HG03066 (cell line): ENCODE data around the gene MINDY4.
"Not testable (repeated sequence)": the region's sequence is repeated elsewhere in the genome, so short reads cannot be mapped to it uniquely, and the experiment has no call there.

Source experiments
- ATAC-seq: cut with Tn5 transposase; IDR thresholded peaks from one replicate; pipeline ENCODE4 v1.9.1; 2021; ENCODE audit warnings: low read depth; ENCODE audit not compliant: unreplicated experiment

The MINDY4 gene

DNA sequence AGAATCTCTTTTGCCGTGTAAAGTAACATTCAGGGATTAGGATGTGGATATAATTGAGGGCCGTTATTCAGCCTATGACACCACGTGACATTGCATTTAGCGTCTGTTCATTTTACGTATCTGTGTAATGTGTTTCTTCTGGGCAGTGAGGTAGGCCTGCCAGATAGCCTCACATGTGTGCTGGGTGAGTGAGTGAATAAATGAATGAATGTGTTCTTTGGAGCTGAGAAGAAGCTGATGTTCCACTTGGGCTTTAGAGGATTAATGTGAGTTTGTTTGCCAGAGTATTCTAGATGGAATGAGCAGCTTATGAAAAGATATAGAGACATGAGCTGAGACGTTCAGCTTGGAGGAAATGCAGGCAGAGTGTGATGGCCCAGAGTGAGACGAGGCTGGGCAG, 55.0 kb downstream of the MINDY4 start:
- ATAC-seq: no peak

DNA sequence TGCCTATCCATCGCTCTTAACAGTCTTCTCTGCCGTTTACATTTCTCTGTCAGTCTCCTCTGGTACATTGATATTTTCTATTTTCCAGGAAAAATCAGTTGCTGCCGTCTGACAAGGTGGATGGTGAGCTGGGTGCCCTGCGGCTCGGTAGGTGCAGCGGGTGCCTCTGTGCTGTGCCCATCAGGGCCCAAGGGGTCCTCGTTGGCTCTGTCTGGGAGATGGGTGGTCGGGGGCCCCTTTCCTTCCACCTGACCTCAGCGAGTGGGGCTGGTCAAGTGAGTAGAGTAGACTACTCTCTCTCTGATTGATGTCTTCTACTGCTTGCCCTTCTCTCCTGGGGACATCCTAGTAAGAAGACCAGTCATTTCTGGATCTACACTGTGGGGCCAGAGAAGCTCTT, 57.4 kb downstream of the MINDY4 start:
- no peak for ATAC-seq

DNA sequence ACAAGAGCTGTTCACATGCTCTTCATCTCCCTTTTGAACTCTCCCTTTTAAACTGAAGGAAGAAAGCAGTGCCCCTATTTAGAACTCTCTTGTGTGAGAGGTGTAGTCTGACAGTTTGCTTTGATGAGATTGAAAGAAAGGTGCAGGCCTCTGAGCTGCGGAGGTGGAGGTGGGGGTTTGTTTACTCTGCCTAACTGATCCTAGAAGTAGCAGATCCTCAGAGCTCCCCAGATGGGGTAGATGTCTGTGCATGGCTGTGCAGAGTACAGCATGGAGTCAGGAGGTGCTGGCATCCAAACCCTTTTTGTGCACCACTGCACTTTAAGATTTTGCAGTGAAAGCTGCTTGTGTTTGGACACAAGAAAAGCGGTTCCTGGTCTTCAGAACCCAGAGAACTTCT, 58.3 kb downstream of the MINDY4 start:
- ATAC-seq: no peak

DNA sequence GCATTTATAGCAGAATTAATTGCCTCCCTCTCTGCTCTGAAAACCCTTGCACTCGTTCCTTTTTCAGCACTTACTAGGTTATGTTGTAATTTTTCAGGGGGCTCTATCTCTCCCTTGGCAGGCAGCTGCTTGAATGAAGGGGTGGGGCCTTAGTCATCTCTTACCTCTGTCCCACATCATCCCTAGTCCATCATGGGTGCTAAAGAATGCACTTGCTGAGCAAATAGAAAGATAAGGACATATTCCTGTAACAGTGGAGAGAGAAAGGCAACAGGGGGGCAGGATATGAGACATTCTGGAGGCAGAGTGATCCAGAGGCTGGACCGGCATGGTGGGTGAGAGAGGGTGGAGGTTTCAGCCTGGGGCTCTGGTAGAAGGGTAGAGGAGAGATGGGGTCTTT, 60.0 kb downstream of the MINDY4 start:
- ATAC-seq: no peak

DNA sequence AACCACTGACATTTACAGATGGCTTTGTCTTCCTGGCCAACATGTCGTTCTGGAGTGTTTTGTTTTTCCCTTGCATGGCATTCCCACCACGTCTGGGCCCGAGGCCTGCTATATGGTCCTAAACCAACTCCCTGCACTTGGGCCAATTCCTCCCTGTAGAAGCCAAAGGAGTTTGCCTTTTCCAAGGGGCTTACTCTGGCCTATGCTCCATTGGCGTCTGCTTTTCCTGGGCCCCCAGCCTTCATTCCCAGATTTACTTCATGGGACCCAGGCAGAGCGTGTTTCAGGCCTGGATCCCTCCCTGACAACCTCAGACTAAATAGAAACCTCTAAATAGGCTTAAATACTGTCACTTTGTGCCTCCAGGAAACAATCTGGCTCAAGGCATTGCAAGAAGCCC, 60.7 kb downstream of the MINDY4 start:
- no peak for ATAC-seq

DNA sequence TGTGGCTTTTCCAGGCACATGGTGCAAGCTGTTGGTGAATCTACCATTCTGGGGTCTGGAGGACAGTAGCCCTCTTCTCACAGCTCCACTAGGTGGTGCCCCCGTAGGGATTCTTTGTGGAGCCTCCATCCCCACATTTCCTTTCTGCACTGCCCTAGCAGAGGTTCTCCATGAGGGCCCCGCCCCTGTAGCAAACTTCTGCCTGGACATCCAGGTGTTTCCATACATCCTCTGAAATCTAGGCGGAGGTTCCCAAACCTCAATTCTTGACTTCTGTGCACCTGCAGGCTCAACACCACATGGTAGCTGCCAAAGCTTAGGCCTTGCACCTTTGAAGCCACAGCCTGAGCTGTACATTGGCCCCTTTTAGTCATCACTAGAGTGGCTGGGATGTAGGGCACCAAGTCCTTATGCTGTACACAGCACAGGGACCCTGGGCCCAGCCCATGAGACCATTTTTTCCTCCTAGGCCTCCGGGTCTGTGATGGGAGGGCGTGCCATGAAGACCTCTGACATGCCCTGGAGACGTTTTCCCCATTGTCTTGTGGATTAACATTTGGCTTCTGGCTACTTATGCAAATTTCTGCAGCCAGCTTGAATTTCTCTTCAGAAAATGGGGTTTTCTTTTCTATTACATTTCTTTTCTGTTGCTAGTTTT, 62.9 kb downstream of the MINDY4 start:
- not testable (repeated sequence) for ATAC-seq

DNA sequence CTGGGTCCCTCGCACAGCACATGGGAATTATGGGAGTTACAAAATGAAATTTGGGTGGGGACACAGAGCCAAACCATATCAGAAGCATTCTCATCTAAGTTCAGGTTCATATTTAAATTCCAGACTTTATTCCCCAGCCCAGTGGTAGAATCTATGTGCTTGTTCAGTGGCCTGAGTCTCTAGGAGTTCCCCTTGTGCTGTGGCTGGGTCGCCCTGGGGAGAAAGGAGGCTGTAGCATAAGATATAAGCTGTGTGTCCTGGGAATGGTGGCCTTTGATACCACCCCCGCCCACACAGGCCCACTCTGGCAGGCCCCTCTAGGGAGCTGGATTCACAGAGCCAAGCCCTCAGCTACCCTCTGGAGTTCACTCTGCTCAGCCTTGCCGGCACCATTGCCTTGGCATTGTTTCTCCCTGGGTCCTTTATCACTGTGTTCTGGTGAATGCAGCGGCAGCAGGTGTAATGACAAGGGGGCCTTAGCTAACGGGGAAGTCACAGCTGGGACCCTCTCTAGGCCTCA, 64.2 kb downstream of the MINDY4 start:
- no peak for ATAC-seq

DNA sequence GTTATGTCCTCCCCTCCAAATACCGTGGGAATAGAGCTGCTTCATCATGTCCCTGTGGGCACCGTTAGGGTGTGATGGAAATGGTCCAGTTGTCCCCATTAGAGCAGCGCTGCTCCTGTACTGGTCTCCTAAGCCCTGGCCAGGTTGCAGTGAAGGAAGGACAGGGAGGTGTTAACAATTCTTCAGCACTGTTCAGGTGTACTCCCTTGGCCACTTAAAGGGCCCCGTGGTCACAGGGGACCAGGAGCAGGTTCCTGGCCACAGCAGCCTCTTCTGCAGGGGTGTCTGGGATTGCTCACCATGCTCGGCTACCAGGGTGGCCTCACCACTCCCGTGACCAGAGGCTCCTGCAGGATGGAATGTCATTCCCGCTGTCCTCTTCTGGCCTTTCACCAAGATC, 65.8 kb downstream of the MINDY4 start:
- ATAC-seq: no peak

DNA sequence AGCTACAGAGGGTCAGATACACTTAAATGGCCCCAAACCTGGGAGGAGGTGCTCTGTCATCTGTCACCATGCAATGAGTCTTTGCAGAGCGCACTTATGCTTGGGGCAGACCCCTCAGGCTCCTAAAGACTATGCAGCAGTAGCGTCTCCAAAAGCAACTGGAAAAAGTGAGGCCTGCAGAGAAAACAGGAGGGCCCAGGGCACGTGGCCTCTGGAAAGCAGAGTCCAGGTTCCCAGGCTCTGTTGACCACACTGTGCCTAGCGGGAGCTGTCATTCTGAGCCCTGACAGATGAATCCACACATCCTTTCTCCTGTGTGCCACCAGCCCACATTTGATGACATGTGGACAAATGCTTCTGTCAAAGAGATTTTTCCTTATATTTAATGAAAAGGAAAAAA, 66.4 kb downstream of the MINDY4 start:
- no peak for ATAC-seq

DNA sequence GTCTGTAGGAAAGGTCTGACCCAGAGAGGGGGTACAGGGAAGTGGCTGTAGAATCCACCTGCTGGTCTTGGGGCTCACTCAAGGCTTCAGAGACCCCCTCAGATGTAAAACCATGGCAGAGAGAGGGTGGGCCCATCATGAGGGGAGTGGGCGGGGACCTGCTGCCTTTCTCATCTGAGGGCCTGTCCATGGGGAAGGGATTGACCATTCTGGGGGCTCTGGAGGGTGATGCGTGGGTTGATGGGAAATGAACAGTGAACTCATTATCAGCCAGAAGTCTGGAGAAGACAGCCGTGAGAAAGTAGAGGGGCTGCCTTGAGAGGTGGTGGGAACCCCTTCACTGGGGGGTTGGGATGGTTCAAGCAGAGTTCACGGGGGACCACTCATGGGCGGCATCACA, 66.8 kb downstream of the MINDY4 start:
- no peak for ATAC-seq

DNA sequence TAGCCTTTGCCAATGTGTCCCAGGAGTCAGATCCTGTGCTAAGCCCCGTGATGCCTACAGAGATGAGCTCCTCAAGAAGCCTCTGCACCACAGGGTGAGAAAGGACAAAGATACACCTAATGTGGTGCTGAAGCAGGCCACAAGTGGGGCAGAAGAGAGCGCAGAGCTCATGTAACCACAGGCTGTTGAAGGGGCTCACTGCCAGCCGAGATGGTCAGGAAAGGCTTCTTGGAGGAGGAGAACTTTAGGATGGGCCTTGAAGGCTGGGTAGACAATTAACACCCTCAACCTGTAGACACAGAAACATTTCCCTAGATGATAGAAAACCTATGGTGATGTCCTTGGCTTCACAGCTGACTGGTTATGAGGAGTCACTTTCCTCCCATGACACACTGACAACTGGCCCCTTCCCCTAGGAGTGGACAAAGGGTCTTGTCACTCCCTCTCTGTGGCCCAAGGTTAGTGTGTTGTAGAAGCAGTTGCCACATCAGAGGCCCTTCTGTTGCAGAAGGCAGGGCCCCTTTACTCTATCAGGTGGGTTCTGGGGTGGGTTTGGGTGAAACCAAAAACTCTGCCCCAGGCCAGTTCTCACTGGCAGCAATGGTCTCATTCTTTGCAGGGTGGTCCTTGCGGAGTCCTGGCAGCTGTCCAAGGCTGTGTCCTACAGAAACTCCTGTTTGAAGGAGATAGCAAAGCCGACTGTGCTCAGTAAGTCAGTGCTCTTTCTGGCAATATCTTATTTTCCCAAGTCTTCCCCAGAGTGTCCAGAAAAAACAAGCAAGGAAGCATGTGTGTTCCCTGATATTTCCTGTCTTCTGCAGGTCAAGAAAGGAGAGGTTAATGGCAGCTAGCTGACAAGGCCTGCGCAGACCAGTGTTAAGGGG, 69.2 kb downstream of the MINDY4 start:
- no peak for ATAC-seq

DNA sequence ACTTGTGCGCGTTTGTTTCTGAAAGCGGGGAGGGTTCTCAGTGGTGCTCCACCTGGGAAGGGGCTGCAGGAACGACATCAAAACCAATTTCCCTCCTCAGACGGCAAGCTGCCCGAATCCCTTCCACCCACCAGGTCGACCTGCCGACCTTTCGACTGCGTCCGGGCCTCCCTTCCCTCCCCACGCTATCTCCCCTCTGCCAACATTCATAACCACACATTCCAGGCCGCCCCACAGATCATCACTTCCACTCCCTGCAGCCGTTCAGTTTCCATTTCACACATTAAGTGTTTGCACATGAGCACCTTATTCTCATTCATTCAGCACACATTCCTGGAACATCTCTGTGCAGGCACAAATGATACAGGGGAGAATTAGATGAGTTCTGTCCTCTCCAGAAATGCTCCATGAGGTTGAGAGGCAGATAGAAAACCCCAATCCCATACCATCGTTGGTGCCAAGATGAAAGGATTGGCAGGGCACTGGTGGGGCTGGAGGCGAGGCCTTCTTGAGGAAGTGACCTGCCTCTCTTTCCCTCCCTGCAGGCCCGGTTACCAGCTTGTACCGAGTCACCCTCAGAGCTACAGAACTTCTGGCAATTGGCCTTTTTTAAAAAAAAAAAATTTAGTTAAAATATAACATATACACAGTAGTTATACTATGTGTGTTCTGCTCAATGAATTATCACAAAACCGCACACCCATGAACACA, 70.0 kb downstream of the MINDY4 start:
- ATAC-seq: no peak

DNA sequence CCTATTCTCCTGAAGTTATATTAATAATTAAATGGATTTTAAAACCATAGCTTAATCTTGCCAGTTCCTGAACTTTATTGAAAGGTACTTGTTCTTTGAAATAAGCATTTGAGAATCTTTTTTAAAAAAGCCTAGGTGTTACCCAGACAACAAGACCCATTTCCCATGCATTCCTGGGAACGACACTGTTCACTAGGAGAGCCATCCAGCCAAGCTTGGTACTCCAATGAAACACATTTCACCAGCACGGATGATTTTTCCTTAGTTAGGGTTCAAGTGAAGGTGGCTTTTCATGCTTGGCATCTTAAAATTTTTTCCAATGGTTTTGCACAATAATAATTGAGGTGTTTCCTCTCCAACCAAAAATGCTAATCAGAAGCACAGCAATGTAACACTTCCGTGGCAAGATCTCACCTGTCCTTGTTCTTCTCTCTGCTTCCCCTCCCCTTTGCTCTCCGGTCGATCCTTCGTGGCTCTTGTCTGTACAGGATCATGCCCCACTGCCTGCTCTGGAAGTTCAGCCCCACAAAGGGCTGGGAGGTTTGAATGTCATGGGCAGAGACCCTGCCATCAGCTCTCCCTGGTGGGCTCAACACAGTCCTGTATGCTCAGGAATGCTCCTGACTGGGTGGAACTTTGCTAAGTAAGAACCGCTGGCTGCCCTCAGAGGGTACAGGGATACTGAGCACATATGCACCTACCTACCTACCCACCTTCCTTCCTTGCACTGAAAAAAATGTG, 70.8 kb downstream of the MINDY4 start:
- no peak for ATAC-seq

DNA sequence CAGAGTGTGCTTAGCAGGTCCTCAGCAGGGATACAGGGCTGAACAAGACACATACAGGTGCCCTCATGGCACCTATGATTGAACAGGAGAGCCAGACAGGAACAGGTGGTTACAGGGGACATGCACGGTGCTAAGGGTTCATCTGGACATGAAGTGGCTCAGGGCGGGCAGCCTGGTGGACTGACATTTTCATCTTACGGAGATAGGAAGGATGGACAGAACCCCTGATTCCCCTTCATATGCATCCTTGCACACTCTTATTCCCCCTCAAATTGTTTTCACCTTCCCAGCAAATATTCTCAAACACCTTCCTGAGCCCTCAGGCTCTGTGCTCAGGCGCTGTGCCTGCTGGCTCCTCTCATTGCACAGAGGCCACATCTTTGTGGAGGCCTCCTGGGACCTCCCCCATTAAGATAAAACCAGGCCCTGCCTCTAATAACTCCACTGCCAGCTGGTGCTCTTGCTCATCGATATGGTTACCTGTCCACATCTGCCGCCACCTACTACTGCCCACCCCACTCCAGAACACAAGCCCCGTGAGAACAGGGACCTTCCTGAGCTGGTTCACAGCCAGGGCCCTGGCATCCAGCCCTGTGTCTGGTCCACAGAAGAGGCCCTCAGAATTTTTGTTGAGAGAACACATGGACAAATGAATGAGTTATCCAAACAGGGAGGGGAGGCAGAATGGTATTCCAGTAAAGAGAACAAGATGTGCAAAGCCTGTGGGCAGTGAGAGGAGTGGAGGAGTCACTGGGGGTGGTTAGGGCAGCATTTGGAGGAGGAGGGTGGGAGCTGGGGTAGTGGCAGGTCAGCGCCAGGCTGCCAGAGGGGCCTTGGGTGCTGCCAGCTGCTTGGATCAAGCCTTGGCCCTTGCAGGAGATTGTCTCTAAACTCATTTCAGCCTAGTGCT, 71.6 kb downstream of the MINDY4 start:
- ATAC-seq: no peak

DNA sequence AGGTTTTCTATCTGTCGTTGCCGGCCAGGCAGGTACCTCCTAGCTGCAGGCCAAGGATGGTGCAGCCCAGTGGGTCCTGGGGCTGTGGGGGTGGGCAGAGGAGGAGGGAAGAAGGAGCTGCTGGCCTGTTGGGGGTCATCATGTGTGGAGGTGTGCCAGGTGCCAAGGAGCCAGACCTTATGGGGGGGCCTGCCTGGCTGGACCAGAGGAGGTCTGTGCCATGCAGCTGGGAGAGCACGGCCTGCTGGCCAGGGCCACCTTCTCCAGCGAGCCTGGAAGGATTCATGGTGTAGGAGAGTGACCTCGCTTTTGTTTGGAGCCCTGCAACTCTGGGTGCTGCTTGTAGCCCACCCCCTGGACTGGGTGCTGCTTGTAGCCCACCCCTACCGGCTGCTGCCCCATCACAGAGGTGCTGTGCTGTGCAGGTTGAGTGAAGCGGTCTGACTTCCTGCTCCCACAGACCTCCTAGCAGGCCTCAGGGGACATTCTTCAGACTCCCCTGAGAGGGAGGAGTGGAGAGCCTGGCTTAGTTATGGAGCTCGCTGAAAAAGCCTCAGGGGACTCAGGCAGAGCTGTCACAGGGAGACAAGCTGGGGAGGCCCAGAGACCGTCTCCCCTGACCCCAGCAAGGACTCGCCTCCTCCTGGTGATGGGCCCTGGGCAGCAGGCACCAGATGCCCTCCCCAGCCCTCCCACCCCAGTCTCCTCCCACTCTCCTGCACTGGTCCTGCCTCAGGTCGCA, 72.7 kb downstream of the MINDY4 start:
- no peak for ATAC-seq

DNA sequence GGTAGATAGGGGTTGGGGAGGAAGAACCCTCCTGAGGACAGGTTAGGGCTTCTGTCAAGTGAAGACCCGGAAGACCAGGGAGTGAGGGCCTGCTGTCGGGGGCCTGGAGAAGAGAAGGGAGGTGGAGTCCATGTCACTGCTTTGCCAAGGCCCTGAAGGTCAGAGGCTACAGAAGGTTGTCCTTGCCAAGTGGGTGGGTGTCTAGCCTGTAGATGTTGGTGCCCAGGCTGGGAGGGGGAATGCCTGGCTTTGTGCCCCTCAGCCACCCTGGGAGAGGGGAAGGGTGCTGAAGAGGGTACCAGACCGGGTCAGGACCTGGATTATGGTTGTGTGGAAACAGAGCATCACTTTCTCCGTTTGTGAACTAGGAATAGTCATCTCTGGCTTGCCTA, 73.3 kb downstream of the MINDY4 start:
- no peak for ATAC-seq

DNA sequence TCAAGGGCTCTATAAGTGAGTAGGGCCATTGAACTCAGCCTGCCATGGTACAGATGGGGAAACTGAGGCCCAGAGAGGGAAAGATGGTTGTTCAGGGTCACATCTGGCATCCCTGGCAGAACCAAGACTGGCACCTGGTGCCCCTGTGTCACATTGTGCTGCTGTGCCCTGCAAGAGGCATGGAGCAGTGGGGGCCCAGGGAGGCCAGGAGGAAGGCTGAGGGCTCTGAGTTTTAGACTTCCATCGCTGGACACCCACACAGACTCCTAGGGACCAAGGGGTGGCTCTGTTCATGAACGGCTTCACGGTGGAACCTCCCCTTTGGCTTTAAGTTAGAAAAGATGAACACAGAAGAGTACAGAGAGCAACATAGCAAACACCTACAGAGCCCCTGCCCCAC, 73.7 kb downstream of the MINDY4 start:
- ATAC-seq: no peak

DNA sequence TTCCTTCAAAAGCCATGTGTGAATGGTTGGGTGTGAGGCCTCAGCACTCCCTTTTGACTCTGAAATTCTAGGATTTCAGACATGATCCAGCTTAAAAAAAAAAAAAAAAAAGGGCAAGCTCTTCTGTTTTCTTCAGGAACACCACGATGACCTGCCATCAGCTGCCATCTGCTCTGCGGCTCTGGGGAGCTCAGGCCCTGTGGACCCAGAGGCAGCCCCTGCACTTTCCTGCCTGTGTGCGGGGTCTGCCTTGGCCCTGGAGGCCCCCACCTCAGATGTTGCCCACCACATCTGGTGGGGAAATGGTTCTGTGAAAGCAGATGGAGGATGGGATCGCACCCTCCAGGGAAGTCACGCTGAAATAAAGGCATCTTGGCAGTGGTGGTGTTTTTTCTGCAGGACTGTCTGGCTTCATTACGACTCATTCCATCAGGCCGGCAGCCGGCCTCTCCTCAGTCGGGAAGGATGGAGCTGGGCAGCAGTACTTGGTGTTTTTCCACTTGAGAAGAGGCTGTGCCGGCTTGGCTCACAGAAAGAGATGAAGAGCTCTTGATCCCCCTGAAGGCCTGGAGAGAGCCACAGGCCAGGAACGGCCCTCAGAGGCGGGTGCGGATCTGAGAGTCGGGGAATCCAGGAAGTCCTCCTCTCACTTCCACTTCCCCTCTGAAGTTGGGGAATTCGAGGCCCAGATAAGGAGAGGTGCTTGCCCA, 74.4 kb downstream of the MINDY4 start:
- no peak for ATAC-seq
